Renal cortex interstitium (tissue), 11 donors: ENCODE results near the gene L2HGDH. TPM values are rescaled to one million over a fixed set of nuclear protein-coding genes. Genes with fewer than 3 reads are reported as not detected.

Source experiments
- DNase-seq, 11 donors: peaks; one replicate each; pipeline ENCODE4 v3.0.0-alpha.2; 2013; ENCODE audit warnings: low read depth in 9 of 11, low spot score in 4 of 11; ENCODE audit errors: extremely low read depth in 1 of 11
- polyA plus RNA-seq, 3 donors: library from polyadenylated mRNA; unstranded; fragments of 120-200 nt; gene quantifications; one replicate each; pipeline ENCODE4 v1.2.1, GENCODE V29; 2013; ENCODE audit not compliant: insufficient read length in 3 of 3

The L2HGDH gene
- polyA plus RNA-seq, 3 donors: 9.7 to 11.2 (median 10.2) TPM

DNA sequence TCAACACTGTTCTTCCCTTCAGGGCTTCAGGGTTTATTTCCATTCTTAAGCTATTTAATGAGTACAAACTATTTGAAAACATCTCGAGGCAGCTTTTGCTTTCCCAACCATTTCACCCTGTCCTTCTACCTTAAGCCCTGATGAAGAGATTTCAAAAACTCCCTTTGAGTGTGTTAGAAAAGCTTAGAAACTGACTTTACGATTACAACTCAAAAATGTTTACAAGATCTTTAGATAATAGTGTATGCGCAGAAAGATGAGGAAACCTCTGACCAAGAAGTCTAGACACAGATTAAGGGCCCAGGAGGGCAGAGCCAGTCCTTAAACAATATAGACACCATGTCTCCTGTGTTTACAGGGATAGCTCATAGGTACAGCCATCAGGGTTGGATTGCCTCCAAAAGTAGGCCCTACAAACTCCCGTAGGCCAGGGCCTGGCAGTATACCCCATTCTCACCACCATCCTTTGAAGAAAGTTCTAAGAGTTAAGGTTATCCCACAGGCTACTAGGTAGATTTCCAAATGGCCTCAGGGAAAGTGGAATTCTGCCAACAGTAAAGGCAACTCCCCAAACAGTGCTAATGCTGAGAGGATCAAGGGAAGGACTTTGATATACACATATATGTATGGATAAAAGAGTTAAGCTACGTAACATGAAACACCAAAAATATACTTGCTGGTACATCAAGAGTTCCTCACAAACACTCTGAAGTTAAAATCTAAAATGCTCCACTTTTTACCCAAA is 69.3 kb downstream of the L2HGDH start:
- no peak for DNase-seq

DNA sequence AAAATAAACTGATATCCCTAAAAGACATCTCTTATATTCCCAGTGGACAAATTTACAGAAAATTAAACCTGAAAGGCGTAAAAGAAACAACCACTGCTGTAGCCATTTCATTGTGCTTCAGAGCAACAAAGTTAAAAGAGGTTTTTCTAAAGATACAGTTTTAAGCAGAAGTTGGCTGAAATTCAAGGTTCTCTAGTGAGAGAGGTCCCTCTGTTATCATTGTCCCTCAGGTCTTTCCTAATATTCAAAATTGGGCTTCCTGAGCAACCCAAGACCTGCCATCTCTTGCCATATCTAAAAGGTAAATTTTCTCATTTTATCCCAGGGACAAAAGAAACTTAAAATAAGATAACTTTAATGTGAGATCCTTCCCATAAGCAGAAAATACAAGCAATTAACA is 69.9 kb downstream of the L2HGDH start:
- no peak for DNase-seq

DNA sequence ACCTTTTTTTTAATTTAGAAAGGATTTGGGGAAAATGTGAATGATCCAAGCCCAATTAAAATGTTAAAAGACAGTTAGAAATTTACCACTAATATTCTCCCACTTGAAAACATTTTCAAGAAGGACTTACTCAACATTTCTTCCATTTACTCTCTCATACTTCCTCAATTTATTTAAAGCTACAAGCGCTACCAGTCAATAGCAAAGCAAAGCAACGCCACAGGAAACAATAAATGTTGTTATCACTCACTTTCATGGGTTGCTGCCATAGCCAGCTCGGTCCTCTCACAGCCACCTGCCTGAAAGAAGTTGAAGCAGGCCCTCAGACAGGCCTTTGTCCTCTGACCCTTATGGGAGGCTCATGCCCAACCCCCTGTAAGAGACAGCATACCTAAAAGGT is 74.6 kb downstream of the L2HGDH start:
- DNase-seq: no peak

DNA sequence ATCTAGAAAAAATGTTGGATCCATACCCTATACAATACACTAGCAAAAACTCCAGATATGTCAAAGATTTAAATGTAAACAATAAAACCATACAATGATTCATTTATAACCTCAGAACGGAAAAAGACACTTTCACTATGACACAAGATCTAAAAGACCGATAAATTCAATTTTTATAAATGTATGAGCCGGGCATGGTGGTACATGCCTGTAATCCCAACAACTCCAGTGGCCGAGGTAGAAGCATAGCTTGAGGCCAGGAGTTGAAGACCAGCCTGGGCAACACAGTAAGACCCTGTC is 78.1 kb downstream of the L2HGDH start:
- DNase-seq: no peak

DNA sequence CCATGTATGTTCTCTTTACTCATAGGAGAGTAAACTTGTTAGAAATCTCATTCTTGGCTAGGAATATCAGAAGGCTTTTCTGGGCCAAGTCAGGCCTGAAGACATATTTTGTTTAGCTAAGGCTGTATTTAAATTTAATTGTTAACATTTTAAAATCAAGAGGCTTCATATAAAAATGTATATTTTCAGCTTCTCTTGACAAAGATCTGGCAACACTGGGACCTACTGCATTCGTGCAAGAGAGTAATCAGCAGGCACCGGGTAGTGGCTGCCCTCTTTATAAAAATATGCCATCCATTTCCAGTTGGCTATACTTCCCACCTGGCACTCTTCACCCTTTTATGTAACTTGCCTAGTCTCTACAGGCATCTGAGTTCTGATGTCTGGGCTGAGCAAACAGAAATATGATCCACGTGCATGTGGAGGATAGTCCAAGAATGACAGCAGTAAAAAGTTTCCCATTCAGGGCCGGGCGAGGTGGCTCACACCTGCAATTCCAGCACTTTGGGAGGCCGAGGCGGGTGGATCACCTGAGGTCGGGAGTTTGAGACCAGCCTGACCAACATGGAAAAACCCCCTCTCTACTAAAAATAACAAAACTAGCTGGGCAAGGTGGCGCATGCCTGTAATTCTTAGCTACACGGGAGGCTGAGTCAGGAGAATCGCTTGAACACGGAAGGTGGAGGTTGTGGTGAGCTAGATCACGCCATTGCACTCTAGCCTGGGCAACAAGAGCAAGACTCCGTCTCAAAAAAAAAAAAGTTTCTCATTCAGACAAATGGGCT is 78.7 kb downstream of the L2HGDH start:
- DNase-seq: no peak

DNA sequence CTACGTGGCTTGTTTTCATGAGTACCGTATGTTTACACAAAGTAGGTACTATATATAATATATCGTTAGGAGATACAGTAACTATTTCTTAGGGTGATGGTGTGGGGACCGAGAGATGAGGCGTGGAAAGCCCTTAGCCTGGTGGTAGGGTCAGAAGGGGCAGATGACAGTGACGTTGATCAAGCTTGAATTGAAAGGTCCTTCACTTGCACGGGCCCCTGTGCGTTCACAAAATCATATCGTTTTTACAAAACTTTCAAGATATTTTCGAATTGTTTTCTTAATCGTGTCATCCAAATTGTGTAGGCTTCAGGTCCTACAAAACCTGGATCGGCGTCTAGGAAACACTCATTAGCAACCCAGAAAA is 79.8 kb downstream of the L2HGDH start:
- DNase-seq: no peak

DNA sequence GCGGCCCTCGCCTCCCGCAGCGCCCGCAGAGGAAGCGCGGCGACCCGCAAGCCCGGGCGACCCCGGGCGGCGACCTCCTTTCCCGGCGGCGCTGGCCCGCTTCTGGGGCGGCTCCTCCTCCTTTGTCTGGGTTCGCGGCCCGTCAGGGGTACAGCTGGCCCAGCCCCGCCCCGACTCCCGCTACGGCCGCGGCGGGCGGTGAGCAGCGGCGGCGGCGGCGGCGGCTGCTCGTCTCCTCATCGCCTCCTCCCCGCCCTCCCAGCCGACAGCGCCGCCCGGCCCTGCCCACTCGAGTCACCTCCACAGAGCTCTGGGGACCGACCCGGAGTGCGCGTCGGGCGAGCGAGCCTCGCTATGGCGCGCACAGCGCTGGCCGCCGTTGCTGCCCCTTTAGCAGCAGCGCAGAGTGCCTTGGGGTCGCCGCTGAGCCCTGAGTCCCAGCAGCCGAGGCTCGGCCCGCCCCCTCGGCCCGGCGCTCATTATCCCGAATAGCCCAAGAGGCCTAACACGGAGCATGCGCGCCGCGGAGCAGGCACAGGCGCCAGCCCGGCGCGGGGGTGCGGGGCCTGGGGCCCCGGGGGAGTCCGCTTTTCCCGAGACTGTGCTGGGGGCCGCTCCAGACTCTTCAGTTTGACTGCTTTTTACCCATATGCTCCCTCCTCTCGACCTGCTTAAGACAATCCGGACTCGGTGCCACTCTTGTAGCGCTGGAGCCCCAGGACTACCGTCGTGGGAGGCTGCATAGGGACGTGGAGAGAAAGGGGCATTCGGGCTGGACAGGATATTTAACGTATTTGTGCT is 80.4 kb downstream of the L2HGDH start, which contains the start of gene SOS2:
TSS of gene SOS2 (minus strand) at position 104 of the 801 bp plus-strand sequence. CDS start 295 bp downstream, outside the sequence.
- DNase-seq: peak in 10 of 11 donors; percentile 81 to 90 (median 88)

DNA sequence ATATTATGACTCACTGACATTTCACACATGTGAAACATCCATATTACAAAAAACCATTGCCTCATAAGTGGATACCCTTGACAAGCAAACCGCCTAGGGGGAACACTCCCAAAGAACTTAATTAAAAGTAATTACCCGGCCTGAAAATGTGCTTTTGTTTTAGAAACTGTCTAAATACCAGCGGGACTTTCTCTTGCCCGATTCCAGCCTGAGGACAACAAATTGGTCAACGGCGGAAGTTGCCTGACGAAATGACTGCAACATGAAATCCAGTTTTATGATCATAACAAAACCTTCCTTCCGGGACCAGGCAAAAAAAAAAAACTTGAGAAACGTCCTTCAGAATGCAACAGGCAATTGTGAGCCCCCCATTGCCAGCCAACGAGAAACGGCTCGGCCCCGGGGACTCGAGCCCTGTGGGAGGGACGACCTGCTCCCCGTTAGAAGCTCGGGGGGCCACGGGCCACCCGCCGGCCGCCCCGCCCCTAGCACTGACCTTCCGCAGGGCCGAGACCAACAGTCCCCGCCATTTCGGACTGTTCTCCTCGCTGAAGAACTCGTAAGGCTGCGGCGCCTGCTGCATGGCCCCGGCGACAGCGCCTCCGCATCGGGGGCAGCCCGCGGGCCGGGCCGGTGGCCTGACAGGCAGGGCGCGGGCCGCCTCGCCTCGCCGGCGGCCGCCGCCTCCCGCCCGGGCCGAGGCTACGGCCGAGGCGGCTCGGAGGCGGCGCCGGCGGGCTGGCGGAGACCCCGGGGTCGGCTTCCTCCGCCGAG is 81.1 kb downstream of the L2HGDH start:
- peak in 7 of 11 donors; percentile 31 to 62 (median 43) for DNase-seq

DNA sequence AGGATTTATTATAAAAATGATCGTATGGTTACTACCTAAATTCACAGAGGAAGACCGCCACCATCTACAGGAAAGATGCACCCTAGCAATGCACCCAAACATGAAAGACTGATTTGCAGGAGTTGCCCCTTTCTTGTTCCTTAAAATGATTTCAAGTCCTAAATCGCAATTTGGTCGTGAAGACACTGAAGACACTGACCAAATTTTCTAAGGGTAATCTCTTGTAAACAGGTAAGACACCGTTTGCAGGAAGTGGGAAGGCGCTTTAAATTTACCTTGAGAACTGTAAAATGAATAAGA is 81.7 kb downstream of the L2HGDH start:
- DNase-seq: peak in 1 of 11 donors; percentile 33

DNA sequence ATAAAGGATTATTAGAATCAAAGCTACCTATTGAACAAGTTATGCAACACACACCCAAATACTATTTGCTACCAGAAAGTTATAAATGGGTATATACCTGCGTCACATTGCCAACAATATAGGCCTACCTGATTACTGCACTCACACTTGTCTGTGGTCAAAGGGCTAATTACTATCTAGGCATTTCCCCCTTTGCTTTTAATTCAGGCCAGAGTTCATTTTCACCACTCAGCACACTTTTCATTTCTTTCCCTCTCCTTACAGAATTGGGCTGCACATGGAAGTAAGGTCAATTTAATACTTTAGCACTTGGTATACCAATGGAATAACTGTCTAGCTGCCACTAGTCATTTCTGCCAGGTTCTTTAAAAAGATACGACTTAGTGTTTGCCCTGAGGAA is 82.3 kb downstream of the L2HGDH start:
- DNase-seq: no peak

DNA sequence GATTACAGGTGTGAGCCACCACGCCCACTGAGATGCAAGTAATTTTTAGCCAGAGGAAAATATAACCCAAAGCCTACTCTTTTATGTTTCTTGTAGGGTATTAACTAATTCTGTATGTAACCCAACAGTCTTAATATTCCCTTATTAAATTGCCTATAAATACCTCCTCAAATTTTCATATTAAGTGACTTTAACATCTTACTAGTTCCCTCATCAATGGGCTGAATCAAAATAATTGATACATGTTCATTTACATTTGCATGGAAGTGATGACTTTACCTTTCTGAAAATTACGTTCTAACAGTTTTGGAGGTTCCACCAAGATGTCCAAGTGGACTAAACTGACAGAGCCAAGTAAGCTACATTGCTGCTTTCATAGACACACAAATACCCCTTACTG is 83.7 kb downstream of the L2HGDH start:
- DNase-seq: no peak

DNA sequence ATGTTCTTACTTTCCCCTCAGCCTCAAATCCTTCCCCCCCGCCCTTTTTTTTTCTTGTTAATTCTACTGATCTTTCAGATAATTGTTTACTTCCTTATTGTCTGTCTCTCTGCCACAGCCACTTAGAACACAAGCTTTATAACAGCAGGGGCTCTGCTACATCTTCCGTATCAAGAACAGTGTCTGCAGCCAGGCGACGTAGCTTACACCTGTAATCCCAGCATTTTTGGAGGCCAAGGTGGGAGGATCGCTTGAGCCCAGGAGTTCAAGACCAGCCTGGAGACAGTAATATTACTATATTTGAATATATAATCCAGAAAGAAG is 86.1 kb downstream of the L2HGDH start:
- DNase-seq: no peak

DNA sequence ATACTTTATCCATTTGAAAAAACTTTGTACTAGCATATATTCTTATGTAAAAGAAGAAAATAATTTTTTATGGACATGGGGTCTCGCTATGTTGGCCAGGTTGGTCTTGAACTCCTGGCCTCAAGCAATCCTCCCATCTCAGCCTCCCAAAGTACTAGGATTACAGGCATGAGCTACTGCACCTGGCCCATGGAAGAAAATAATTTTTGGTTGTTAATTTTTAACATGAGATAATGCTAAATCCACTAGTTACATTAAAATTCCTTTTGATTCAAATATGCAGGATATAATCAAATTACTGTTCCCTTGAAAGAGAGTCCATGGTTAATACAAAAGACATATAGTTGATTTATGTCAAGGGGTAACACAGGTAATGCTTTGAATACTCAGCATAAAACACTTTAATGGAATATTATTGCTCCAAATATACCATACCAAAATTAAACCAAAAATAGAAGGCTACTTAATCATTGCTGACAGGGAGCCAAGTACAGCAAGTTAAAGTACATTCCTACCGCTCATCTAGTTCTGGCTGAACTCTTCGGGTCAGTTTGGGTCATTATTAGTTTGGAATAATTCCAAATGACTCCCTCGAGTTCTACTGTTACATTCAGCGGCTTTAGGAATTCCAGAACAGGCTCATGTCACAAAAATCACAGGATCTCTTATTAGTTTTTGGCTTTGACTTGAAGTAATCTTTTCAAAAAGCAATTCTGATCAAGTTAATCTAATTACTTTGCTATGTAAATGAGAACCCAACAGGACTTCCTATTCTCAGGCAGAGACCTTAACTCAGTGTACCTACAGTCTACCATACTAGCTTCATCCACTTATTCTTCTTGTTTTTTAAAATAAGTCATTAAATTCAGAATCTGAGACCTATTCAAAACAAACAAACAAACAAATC is 86.7 kb downstream of the L2HGDH start:
- peak in 10 of 11 donors; percentile 51 to 77 (median 65) for DNase-seq

DNA sequence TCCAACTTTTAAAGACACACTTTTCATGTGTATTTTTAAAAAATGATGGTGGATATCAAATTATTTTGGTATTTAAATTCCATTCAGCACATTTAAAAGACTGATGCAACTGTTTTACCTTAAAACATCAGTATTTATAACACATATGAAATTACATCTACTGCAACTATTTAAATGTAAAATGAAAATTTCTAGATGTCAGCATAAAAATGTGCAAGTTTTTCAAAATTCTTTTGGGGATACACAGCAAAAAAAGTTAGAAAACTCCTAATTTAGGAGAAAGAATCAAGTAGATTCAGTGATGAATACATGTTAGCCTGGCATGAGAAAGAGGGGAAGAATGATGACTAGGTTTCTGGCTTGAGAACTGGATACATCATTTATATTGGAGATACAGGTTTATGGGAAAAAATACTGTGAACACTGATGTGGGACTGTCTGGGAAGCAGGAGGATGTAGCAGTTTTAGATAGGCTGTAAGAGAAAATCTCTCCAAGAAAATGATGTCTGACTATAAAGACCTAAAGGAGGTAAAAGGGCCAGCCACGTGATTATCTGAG is 89.9 kb downstream of the L2HGDH start:
- no peak for DNase-seq

DNA sequence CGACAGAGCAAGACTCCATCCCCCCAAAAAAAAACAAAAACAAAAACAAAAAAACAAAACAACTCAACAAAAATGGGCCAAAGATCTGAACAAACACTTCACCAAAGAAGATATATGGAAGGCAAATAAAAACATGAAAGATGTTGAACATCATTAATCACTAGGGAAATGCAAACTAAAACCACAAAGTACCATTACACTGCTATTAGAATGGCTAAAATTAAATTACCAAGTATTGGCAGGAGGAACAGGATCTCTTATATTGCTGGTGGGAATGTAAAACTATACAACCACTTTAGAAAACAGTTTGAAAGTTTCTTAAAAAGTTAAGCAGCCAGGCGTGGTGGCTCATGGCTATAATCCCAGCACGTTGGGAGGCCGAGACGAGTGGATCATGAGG is 93.5 kb downstream of the L2HGDH start:
- no peak for DNase-seq

DNA sequence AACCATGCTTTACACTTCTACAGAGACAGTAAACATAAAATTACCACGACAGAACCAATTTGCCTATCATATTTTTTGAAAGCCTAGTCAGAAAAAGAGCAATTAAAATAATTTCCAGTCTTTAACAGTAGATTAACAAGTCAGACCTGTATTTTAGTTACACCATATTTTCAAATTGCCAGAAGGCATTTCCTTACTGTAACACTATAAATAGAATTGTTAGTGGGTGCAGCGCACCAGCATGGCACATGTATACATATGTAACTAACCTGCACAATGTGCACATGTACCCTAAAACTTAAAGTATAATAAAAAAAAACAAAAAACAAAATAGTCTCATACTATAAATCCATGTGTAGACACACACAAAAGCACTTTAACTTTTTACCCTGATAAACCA is 96.6 kb downstream of the L2HGDH start:
- DNase-seq: no peak

DNA sequence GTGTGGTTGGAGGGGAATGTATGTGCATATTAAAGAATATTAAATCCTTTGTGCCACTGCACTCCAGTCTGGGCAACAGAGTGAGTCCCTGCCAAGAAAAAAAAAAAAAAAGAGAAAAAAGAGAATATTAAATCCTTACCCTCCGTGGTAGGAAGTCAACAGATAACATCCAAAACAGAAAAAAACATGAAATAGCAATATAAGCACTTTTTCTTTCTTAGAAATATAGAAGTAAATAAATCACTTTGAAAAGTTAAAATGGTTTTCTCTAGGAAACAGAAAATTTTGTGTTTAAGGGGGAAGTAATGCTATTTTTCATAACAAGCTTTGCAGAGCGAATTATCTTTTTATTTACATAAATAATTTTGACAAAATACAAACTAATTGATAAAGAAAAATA is 98.2 kb downstream of the L2HGDH start:
- no peak for DNase-seq

DNA sequence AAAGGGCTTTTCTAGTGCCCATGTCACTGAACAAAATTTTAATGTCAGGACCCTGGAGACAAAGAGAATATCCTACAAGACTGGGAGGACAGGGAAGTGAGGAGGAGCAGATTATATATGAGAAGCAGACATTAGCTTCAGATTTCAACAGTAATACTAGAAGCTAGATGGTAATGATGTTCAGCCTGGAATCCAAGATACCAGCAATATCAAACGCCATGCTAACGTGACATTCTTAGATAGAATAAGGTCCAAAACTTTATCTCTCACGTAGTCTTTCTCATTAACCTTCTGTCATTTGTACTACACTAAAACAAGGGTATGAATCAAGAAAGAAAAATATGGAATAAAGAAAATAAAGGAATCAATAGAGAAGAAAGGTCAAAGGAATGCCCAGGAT is 99.3 kb downstream of the L2HGDH start:
- DNase-seq: no peak
